ENCODE data around the gene RAP1B.
"Not testable (repeated sequence)": the region's sequence is repeated elsewhere in the genome, so short reads cannot be mapped to it uniquely, and the experiment has no call there.

The RAP1B gene

DNA sequence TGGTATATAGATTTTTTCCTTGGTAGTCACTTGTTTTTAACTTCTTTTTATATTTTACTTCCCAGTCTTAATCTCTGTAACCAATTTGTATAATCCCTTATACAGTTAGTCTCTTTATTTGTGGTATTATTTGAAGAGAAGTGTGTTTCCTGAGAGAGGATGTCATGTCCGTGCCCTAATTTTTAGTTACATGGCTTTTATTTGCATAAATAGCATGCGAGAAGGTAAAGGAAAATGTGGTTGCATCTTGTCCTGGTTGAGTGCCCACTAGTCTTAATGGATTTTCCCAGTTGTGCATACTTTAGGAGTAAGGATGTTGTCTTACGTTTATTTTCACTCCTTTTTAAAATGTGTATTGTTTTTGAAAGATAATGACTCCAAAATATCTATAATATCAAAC is 27.5 kb downstream of the RAP1B start:
- DNase-seq, result no peak

DNA sequence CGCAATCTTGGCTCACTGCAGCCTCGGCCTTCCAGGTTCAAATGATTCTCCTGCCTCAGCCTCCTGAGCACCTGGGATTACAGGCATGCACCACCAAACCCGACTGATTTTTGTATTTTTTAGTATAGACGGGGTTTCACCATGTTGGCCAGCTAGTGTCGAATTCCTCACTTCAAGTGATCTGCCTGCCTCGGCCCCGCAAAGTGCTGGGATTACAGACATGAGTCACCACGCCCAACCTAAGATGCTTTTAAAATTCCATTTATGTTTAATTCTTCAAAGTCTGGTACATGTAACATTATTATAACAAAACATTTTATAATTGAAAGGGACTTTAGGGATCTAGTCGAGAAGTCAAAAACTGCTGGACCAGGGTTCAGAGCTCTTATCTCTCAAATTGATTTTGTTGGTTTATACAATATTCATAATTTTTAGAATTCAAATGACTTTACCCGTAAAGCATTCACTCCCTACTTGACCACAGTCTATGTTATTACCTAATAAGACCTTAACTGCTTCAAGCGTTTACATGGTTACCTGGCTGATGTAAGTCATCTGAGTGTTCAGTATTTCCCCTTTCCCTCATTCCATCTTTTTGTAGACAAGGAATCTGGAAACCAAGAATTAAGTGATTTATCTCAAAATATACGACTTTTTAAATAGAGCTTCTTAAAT is 28.2 kb downstream of the RAP1B start:
- DNase-seq, result peak; percentile 54

DNA sequence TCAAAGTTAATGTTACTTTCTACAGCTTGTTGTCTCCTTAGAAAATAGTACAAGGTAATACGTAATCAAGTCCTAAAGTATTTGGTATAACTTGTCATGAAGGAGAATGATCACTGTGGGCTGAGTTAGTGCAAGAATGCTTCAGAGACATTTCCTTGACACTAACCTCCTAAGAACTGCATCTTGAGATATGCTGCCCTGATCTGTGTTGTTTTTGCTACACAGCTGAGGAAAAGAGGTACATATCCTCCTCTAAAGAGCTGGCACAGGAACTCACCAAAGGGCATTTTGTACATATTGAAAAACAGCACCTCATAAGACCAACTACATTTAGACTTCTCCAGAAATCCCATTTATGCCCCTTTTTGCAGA is 28.7 kb downstream of the RAP1B start:
- no peak for DNase-seq

DNA sequence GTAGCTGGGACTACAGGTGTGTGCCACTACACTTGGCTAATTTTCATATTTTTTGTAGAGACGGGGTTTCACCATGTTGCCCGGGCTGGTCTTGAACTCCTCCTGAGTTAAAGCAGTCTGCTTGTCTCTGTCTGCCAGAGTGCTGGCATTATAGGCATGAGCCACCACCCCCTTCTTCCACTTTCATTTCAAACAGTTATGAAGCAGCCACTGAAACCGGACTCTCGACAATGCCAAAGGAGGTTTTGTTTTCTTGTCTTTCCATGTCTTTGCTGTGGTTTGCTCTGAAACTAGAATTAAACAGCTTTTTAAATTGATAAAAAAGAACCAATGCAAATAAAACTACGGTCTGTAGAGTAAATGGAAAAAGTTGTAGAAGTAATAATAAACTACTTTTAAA is 30.4 kb downstream of the RAP1B start:
- no peak for DNase-seq

DNA sequence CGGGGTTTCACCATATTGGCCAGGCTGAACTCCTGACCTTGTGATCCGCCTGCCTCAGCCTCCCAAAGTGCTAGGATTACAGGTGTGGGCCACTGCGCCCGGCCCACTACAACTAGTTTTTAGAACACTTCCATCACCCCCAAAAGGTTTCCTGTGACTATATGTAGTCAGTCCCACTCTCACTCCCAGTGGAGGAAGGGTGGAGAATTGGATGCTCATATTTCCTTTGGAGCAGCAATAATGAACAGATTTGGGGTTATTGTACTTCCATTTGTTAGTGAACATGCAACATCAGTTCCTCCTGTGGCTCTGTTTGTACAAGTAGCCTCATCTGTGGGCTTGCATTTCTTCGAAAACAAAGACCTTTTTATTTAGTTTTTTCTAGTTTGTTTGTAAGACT is 35.8 kb downstream of the RAP1B start:
- no peak for DNase-seq

DNA sequence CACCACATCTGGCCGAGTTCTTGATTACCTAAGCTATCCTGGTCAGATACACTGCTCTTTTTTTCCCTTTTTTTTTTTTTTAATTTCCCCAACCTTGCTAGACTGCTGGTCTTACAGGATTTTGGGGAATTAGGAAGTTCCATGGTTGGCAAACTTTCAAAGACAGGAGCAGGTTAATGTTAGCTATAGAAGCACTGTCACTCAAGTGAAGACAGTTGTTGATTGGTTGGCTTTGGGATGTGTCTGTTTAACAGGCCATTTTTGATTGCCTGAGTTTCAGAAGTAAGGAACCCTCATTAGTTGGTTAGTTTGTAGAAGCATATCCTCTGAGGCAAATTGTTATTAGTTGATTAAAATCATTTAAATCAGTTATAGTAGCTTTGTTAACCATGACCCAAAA is 36.8 kb downstream of the RAP1B start:
- DNase-seq, result no peak

DNA sequence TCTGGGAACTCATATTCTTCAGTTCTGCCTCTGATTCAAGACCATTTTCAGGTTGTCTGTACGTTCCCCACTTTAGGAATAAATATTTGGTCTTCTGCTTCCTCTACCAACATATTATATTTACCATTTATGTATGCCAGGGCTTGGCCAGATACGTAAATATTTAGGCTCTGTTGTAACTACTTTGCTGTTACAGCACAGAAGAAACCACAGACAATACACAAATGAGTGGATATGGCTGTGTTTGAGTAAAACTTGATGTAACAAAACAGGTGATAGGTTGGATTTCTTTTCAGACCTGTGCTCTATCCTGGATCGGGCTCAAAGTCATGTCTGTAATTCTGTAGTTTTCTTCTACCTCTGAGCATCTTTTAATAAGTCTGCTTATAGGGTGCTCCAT is 37.5 kb downstream of the RAP1B start:
- DNase-seq, result no peak

DNA sequence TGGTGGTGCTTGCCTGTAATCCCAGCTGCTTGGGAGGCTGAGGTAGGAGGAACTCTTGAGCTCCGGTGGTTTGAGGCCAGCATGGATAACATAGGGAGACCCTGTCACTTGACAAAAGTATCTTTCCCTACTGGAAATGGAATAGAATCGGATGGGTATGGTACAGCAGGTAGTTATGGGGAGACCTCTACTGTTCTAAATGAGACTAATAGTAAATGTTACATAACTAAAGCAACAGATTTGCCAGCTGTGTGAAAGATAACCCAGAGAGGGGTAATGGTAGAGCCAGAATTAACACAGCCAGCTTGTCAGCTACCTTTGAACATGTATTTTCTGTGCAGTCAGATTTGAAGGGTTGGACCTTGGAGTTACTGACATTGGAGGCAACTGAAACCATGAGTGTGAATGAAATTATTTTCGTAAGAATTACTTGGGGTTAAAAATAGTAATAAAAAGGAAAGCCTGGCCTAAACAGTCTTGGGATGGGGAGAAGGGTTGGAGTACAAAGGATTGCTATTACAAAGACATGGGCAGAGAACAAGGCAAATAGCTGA is 54.4 kb downstream of the RAP1B start:
- DNase-seq, result no peak

DNA sequence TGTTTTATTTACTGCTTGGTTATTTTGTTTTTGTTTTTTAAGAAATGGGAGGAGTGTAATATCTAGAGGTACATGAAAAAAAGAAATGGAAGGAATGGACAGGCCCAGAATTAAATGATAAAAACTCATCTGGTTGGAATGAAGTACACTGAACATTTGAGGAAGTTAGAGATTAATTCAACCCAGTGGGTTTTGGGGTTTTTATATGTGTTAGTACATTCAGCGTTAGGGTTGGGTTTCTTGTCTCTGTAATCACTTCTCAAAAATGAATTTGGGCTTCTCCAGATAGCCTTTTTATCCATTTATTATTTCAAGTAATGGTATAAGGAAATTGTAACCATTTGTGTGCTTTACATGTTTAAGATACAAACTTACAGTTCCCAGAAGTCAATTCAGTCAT is 56.6 kb downstream of the RAP1B start:
- no peak for DNase-seq

DNA sequence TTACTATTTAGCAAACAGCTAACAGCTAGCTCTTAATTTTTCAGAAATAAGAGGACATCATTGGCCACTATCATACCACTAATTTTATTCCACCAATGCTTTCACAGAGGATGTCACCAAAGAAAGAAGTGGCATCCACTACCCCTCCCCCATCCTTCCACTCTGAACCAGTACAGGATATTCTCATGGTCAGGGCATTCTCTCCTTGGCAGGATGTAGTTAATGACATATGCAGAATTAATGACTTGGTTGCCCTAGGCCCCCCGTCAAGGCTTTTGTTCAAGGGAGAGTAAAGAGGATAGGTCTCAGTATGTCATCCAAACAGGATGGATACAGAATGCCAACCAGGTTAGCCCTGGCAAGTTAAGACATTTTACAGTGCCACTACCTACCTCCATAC is 57.2 kb downstream of the RAP1B start:
- no peak for DNase-seq

DNA sequence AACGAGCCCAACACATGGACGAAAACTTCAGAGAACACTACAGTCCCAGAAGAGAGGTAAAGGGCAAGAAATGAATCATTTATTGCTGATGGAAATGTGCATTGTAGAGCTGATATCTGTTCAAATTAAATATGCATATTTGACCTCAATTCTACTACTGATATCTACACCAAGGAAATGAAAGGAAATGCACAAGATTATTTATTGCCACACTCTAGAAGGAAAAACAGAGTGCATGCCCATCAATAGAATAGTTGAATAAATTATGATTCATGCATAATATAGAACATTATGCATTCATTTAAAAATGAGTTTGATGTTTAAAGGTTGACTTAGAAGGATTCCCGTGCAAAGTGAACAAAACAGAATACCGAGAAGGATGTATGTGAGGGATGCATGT is 60.5 kb downstream of the RAP1B start:
- DNase-seq, result no peak

DNA sequence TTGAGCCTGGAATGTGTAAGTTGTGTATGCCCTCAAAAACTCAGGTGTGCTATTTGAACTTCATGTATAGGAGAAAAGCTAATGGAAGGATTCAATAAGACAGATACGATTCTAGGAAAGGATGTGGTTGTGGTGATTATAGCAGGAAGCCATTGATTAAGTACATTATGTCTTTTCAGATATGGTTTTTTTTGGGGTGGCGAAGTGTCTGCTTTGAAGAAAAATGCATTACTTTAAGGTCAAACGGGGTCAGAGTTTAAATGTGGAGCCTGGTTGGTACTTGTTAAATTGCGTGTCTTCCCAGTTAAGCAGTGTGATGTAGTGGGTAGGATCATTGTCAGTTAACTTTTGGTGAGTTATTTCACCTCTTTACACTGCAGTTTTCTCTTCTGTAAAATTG is 63.1 kb downstream of the RAP1B start:
- no peak for DNase-seq

DNA sequence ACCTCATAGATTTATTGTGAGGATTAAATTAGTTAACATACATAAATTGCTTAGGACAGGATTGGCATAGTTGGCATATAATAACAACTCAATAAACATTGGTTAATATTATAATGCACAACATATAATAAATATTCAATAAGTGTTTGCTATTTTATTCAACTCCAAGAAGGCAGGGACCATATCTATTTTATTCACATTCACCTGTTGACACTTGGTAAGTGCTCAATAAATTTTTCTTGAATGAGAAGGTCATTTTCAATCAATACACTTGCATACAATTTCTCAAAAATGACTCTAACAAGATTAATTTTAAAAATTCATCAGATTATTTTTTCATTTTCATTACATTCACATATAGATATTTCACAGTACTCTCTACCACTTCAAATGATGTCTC is 63.7 kb downstream of the RAP1B start:
- DNase-seq, result no peak

DNA sequence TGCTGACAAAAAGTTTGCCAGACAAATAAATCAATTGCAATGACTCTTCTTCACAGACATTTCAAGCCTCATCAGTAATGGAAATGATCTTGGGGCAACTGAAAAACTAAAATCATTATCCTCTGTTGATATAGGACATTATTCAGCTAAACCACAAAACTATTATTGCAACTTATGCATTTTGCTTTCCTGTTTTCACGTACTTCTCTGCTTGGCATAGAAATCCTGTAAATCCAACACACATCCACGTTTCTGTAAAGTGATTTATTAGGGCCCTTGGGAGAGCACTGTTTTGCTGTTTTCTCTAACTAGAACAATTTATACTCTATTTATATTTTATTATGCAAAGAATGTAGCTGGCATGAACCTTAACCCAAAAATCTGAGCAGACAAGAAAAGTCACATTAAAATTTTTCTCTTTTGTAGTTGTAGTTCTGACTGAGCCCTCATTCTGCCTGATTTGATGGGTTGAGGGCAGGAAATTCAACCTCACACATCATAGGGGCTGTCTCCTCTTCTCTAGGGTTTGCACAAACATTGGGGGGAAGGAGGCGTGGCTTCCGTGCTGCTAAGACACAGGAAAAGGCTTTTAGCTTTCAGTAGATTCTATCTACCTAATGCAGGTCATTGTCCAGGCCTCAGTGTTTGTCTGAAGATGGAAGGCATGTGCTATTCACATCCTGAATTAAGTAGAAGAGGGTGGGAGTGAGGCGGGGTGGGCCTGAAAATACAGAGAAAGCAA is 64.6 kb downstream of the RAP1B start:
- no peak for DNase-seq

DNA sequence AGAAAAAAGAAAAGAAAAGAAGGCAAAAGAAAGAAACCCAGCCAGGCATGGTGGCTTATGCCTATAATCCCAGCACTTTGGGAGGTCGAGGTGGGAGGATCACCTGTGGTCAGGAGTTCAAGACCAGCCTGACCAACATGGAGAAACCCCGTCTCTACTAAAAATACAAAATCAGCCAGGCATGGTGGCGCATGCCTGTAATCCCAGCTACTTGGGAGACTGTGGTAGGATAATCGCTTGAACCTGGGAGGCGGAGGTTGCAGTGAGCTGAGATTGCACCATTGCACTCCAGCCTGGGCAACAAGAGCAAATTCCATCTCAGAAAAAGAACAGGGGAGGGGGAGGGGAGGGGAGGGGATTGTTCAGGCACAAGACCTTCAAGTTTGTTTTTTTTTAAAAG is 66.2 kb downstream of the RAP1B start:
- DNase-seq, result not testable (repeated sequence)

DNA sequence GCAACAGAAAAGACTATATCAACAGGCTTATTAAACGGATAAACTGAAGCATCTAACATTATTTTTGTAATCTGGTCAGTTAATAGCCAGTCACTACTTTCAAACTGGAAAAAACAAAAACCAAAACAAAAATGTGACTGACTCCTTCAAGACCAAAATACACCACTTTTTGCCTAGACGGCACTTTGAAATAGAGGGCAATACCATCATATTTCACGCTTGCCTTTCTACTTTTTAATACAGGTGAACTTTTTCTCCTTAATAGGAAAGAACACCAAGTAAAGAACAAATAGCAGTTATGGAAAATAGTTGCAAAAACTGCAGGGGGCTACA is 75.5 kb downstream of the RAP1B start:
- DNase-seq, result no peak

DNA sequence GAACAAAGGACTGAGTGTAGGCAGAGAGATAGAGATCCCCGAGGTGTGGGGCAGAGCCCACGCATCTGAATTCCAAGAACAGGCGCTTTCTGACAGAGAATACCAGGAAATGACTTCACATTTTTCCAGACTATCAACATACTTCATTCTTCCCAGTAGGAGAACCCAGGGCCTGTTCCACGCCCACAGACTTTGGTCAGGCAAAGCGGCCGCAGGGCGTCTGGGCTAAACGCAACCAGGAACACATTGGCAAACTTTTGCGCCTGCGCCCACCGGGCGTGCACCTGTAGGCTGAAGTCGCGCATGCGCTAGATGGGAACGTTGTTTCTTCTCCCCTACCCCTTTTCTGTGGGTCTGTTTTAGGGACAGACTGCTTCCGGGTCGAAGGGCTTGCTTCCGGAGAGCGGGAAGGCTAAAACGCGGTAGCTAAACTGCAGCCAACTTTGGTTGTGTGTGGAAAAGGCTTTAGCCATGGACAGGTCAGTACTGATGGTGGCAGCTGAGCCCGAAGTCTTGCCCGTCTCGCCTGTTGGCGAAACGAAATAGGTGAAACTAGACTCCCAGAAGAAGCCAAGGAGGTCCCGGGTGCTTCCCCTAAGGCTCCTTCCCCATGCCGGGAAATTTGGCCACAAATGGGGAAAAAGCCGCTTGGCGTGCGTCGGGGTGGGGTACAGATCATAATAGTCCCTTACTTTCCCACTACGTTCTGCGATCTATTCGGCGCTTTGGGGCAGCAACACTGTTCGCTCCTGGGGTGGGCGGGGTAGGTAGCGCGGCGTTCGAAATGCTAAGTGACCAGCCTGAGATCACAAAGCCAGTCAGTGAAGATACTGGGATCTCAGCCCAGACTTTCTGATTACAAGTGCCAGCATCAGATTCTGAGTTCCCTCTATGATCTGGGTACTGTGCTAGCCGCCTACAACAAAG is 76.2 kb downstream of the RAP1B start, which contains the start of gene NUP107:
Gene NUP107 (plus strand): TSS at position 384 of the 927 bp plus-strand sequence. CDS start 88 bp downstream, at position 472.
- peak; percentile 98 for DNase-seq

DNA sequence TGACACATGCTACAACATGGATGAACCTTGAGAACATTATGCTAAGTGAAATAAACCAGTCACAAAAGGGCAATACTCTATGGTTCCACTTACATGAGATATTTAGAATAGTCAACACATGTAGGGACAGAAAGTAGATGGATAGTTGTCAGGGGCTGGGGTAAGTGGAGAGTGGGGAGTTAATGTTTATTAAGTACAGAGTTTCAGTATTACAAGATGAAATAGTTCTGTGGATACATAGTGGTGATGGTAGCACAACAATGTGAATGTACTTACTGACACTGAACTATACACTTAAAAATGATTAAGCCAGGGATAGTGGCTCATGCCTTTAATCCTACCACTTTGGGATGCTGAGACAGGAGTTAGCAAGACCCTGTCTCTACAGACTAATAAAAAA is 84.8 kb downstream of the RAP1B start:
- DNase-seq, result no peak

DNA sequence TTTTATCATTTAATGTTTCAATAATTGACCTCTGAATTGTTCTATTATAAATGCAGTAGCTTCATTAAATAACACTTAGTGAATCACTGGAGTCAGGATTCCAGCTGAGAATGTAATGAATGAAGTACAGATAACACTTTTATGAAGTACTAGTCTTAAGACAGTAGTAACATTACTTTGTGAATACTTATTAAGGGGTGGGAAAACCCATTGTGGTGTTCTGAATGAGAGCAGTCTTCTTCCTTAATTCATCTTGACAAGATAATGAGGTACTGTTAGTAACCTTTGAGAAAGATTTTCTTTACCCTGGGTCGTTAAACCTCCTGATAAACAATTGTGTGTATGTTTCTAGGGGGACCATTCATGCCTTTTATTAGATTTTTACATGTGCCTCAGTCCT is 88.8 kb downstream of the RAP1B start:
- no peak for DNase-seq
